Inflammatory macrophage treated with lipopolysaccharide for 4 hours (primary cell): ENCODE measurements around the gene NRM.
"Not testable (repeated sequence)": the region's sequence is repeated elsewhere in the genome, so short reads cannot be mapped to it uniquely, and the experiment has no call there.

Source experiments
- DNase-seq: peaks from one replicate; pipeline ENCODE4 v3.0.0-alpha.2; 2020

Gene NRM

DNA sequence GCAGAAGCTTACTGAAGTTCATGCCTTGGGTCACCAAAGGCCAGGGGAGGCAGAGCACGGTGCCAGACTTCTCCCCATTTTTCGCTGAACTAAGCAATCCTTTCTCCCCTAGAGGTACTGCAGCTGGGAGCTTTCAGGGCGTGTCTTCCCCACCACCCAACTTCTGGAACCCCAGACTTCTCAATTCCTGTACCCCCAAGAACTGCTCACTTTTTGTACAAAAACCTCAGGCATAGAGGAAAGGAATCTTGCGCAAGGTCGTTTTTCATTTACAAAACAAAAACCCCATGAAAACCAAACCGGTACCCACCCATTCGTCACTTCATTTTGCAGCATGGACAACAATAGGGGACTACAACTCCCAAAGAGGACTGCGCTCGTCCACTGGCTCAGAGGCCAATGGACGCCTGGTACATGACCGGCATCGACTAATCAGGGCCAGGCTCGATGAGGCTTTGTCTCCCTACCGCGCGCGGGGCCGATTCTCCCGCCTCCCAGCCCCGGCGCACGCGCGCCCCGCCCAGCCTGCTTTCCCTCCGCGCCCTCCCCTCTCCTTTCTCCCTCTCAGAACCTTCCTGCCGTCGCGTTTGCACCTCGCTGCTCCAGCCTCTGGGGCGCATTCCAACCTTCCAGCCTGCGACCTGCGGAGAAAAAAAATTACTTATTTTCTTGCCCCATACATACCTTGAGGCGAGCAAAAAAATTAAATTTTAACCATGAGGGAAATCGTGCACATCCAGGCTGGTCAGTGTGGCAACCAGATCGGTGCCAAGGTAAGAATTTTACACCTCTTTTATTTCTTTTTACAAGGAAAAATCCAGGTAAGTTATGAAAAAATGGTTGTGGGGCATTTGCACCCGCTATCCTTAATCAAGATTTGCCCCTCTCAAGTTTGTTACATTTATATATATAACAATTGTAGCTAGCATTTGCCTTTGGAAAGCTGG, 29.3 kb upstream of the NRM start, which contains the start of gene TUBB:
Gene TUBB, plus strand, starts transcription at position 562 of the 947 bp plus-strand sequence. Its CDS starts 155 bp downstream, at position 717.
- peak; percentile 98 for DNase-seq

DNA sequence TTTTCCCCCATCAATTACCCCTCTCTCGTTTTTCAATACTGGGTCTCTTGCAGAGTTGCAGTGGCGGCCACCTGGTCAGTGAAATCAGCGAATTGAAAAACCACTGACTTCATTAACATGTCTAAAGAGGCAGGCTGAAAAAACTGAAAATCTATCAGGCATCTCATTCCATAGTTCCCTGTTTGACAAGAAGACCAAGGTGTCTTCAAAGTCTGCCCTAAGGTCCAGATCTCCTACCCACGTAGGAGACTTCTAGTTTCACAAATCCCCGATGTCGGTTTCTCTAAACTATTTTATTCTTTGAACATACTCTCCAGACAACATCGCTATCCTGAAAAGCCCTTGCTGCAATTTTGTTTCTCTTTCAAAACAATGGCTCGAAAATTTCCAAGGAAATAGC, 28.6 kb upstream of the NRM start:
- no peak for DNase-seq

DNA sequence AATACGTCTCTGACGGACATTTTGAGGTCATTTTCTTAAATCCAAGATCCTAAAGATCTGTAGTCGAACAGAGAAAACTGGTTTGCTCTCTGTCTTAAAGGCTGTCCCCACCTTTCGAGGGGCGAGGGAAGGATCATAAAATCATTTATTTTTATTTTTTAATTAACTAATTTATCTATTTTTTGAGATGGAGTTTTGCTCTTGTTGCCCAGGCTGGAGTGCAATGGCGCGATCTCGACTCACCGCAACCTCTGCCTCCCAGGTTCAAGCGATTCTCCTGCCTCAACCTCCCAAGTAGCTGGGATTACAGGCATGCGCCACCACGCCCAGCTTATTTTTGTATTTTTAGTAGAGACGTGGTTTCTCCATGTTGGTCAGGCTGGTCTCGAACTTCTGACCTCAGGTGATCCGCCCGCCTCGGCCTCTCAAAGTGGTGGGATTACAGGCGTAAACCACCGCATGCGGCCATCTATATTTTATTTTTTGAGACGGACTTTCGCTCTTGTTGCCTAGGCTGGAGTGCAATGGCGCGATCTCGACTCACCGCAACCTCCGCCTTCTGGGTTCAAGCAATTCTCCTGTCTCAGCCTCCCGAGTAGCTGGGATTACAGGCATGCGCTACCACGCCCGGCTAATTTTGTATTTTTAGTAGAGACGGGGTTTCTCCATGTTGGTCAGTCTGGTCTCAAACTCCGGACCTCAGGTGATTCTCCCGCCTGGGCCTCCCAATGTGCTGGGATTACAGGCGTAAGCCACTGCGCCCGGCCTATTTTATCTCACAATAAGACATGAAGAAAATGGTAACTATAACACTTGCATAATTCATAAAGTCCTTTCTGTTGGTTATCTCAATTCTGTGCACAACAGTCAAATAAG, 27.3 kb upstream of the NRM start:
- not testable (repeated sequence) for DNase-seq

DNA sequence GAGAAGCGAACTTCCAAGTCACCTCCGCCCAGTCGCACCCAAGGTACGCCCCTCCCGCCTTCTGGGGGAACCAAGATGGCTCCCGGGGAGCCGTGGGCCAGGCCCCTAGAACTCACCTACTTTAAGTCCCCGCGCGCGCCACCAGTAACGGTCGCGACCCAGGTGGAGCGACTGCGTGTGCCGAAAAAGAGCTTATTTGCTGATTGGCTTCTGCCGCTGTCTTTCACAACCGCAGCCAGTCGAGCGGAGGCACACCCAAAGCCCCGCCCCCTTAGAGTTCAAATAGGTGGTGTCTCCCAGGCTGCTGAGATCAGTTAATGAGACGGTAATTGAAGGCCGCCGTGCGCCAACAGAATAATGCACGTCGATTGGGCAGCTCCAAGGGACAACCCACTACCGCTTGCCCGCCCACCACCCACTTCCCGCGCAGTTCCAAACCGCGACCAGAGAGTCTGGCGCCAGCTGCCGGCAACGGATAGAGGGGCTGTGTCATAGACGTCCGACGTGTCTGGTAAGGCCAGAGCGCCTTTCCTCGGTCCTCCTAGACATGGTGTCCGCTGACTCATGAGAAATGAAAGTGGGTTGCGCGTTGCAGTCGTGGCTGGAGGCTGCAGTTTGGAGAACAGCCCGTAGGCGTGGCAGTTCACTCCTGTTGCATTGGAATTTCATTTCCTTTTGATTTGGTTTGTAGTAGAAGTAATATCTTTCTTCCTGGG, 26.5 kb upstream of the NRM start, which contains the start of gene MDC1:
Gene MDC1, minus strand, starts transcription at position 153 of the 716 bp plus-strand sequence. CDS start 2,106 bp downstream, outside the sequence.
- peak; percentile 100 for DNase-seq

DNA sequence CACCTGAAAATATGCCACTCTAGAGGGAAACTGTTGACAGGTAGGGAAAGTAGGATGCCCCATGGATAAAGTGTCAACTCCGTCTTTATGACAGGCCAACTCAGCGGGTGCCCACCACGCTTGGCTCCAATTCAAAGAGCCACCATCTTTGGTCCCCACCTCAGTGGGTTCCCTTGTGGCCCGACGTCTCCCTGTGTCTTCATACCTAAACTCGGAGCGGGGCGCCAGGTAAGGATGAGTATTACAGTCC, 26.0 kb upstream of the NRM start:
- no peak for DNase-seq

DNA sequence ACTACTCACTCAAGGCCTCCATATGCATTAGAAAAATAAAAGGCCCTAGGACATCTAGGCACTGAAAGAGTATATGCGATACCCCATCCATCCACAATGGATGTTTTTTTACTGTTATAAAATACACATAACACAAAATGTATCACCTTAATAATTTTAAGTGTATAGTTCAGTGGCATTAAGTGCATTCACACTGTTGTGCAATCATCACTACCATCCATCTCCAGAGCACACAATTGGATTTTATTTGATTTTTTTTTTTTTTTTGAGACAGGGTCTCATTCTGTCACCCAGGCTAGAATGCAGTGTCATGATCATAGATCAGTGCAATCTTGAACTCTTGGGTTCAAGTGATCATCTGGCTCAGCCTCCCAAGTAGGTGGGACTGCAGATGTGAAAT, 23.5 kb upstream of the NRM start:
- DNase-seq, result no peak

DNA sequence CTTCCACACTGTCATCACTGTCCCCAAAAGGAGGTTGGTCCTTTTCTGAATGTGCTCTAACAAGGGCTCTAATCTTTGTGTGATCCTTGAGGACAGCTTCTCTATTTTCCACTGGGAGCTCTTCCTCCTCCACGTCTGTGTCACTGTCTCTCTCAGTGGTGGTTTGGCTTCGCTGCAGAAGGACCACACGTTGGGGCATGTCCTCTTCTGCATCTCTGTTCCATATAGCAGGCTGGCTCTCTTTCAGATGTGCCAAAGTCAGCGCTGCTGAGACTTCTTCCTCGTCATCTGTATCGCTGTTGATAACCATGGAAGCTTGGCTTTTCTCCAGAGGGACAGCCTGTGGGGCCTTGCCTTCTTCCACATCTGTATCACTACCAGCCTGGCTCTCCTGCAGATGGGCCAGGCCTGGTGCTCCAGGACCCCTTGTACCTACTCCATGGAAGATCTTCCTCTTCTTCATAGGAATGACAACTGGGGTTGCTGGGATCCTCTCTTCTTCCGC, 21.7 kb upstream of the NRM start:
- DNase-seq, result no peak

DNA sequence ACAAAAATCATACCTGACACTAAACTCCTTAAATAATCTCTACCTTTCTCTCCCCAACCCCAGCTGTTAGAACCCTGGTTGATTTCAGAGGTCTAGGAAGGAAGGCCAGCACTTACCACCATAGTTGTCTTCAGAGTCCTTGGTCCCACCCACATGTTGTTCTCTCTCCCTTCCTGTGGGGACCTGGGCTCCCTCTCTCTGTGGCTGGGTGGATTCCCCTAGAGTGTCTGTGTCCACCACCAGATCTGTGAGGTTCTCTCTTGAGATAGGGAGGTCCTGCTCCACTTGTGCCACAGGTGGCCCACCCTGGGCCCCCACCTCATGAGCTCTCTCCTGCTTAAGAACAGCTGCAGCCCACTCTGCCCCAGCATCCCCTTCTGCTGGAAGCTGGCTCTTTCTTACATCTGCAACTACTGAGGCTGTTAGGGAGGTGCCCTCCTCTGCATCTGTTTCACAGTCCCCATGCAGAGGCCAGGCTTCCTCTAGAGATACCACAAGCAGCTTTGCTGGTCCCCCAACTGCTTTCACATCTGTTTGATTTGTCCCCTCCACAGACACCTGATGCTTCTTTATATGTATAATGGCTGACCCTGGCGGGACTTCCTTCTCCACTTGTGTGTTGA, 21.1 kb upstream of the NRM start:
- no peak for DNase-seq

DNA sequence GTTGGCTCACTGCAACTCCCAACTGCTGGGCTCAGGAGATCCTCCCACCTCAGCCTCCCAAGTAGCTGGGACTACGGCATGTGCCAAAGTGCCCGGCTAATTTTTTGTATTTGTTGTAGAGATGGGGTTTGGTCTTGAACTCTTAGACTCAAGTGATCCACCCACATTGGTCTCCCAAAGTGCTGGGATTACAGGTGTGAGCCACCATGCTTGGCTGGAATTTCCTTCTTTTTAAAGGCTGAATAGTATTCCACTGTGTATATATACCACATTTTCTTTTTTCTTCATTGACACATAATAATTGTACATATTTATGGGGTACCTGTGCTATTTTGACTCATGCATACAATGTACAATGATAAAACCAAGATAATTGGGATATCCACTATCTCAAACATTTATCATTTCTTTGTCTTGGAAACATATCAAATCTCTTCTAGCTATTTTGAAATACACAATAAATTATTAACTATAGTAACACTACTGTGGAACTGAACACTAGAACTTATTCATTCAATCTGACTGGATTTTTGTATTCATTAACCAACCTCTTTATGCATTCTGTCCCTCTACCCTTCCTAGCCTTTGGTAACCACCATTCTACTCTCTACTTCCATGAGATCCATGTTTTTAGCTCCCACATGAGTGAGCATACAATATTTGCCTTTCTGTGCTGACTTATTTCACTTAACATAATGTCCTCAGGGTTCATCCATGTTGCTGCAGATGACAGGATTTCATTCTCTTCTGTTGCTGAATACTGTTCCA, 18.5 kb upstream of the NRM start:
- no peak for DNase-seq

DNA sequence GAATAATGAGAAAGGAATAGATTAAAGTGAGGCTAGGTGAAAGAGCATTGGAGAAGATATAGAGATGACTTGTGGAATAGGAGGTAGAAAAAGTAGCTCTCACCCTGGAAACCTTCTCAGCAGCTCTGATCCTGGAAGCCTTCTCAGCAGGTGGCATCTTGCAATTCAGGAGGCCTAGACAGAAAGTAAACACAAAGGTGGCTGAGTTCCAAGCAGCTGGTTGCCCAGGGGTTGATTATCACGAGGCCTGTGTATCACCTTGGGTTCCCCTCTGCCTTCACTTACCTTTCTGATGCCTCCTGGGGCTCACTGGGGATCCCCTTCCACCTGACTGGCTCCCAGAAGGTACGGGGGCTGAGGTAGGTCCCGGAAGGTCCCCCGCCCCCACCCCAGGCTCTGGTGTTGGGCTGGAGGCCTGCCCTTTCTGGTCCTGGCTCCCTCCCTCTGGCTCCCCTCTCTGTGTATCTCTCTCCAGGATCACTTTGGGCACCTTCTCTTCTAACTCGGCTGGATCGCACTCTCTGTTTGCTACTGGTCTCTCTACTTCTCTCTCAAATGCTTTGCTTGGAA, 16.6 kb upstream of the NRM start:
- DNase-seq, result no peak

DNA sequence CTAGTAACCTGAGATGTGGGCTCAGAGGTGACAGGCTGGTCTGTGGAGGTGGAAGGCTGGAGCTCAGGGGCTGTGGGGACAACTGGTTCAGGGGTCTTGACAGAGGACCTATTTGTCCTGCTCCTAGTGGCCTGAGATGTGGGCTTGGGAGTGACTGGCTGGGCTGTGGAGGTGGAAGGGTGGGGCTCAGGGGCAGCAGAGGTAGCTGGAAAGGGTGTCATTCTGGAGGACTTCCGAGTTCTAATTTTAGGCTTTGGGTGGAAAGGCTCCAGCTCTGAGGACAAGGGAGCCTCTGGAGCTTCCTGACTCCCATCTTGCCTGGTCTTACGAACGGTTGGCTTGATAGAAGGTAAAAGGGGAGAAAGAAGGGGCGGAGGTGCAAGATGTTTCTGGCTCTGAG, 14.8 kb upstream of the NRM start:
- no peak for DNase-seq

DNA sequence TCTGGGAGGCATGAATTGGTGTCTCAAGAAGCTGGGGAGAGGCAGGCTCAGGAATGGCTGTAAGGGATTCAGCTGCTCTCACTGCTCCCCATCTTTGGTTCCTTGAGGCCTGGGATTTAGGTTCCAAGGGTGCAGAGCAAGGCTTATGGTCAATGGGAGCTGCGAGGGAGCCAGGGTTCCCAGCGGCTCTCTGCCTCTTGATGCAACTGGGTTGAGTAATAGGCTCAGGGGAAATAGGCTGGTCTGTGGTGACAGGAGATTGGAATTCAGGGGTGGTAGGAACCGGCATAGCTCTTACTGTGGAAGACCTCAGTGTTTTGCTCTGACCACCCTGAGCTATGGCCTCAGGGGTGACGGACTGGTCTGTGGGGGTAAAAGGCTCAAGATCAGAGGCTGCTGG, 13.0 kb upstream of the NRM start:
- DNase-seq, result peak; percentile 49

DNA sequence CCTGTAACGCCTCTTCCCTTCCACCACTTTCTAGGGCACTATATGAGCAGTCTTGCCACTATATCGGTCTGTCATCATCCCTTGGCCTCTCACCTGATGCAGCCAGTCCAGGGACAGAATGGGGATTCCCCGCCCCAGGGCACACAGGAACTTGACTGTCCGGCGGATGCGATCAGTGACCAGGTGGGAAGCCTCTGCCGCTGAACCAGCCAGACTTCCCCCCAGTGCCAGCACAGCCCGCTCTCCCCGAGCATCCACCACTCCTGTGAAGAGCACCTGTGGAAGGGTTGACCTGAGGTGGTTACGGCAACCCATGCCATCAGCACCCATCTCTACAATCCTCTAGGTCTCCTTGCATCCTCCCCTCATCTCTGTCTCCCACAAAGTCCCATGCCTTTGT, 12.2 kb upstream of the NRM start:
- no peak for DNase-seq

DNA sequence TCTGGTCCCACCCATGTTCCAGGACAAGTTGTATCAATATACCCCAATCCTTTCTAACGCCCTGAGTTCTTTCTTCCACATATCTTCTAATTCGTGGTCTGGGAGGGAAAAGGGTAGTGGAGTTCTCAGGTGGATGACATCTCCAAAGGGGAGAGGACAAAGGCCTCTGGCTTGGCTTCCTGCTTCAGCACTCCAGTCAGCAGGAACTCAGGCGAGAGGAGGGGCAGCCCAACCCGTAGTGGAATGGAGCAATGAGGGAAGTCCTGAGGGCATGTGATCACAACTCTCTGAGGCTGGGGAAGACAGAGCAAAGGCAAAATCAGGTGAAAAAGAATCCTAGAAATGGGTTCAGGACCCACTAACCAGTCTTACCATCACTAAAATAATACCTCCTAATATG, 9.6 kb upstream of the NRM start:
- DNase-seq, result peak; percentile 74

DNA sequence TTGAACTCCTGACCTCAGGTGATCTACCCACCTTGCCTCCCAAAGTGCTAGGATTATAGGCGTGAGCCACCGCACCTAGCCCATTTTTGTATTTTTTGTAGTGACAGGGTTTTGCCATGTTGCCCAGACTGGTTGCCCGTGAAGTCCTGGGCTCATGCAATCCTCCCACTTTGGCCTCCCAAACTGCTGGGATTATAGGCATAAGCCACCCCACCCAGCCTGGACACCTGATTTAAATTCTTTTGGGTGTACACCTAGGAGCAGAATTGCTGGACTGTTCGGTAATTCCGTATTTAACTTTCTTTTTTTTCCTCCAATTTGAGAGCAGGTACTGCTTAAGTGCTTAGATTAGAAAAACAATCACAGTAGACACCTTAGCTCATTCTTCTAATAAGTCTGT, 5.6 kb upstream of the NRM start:
- no peak for DNase-seq

DNA sequence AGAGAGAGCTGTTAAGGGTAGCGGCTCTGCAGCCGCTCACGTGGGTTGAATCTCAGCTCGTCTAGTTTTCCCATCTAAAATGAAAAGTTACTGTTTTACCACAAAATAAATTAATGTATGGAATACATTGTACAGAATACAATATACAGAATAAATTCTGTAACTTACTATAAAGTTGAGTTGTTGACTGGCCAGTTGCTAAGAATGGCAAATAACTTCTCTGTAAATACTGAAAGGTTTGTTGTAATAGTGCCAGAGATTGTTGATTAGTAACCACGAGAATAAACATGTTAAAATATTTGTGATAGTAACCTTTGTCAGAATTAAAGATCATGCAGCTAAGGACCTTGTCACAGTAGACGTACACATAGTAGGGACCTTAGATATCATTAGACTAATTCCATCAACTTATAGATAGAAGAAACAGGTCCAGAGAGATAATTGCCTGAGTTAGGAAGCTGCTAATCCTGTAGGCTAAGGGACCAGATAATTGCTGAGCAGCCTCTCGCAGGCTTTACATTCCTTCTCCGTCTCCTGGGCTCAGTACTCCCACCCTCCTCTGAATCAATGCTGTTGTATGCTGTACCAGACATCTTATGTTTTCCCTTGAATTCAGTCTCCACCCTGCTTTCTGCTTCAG, 544 bp upstream of the NRM start:
- DNase-seq, result no peak

DNA sequence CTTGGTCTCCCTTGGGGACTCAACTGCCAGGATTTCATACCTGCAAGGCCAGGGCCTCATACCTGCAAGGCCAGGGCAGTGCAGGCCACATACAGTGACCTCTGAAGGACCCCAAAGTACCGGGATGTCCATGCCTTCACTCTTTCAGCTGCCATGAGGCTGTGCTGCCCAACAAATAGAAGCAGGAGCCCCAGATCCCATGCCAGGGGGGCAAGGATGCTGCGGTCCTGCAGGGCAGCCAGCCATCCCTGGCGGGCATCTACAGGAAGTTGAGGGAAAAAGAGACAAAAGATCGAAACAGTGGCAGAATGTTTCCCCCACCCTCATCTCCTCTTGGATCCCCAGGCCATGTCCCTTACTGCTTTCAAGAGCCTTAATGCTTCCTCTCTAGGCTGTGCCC, 799 bp downstream of the NRM start:
- DNase-seq, result no peak

DNA sequence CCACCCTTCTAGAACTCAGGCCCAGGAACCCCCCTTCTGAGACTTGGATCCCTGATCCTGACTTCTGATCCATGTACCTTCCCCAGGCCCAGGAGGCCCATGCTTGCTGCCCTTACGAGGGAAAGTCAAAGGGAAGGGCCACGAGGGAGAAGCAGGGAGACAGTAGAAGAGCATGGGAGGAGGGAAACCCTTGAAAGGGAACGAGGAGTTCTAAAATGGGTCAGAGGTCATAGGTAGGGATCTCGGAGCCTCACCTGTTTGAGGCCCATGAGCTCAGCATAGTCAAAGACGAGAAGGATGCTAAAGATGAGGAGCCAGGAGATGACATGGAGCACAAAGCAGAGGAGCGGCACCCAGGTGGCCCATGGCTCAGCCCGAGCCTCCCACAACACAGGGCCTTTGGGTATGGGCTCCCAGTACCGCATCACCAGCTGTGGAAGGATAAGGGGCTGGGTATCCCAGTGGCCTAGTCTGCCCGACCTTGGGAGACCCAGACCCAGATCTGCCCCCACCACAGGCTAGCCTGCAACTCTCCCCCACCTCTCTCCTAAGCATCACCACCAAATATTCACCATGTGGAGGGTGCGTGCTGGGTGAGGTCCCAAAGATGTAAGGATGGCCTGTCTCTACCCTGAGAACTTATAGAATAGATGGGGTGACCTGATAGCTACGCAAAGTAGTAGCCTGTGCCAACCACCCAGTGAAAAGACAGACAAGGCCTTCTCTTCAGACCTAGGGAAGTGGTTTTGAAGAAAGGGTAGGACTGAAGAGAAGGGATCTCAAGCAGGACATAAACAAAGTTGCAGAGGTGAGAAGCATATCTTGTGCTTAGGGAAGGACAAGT, 1.5 kb downstream of the NRM start:
- no peak for DNase-seq

DNA sequence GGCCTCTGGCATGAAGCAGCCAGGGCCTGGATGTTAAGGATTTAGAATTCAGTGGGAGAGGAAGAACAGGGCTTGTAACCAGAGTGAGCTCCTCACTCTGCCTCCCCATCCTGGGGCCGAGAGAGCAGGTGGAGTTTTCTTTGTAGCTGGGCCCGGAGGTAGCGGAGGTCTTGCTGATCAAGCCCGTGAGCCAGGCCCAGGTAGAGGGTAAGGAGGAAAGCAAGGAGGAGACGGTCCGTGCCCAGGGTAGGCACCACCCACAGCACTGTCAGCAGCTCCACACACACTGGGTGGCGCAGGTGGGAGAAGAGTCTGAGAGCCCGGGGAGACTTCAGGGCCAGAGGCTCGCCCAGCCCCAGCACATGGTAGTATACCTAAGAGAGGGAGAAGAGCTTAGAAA, 2.2 kb downstream of the NRM start:
- DNase-seq, result no peak
